GM10266 (cell line): ENCODE results near the gene WDFY4.

Experiments
- DNase-seq: peaks from one replicate; pipeline ENCODE4 v3.0.0; 2012; ENCODE audit errors: extremely low spot score
- CTCF ChIP-seq: IDR thresholded peaks from 2 replicates; pipeline ENCODE4 v1.5.1; 2012; ENCODE audit warnings: mild to moderate bottlenecking, low read depth; ENCODE audit not compliant: control insufficient read depth, insufficient read depth; ENCODE audit errors: missing control alignments

Gene WDFY4

GRCh38 chr10:48704156-48704555 is 19.5 kb downstream of the WDFY4 start:
- DNase-seq, result no peak
- TF ChIP-seq CTCF, result no peak

DNA sequence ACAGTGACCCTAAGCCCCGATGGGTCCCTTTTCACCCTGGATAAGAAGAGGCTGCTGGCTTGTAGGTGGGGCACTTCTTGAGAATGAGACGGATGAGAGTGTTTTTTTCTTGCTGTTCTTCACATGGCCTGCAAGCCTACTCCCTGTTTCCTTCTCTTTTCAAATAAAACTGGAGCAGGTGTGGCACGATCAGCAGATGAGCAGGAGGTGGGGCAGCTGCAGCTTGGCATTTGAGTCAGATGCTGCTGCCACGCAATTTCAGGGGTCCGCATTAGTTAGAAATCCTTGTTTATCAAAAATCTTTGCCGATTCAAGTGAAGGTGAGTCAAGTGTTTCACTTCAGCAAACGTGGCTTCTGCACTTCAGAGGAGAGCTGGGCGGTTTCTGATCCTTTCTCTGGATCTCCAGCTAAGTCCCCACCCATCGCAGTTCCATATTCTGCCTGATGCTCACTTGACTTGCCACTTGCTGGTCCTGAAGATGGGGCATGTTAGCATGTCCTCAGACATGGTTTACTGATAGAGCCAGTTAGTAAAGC is 20.8 kb downstream of the WDFY4 start:
- no peak for TF ChIP-seq CTCF
- DNase-seq, result no peak

GRCh38 chr10:48707472-48707871 is 22.8 kb downstream of the WDFY4 start:
- no peak for DNase-seq
- TF ChIP-seq CTCF, result no peak

- DNase-seq, result no peak
- TF ChIP-seq CTCF, result no peak
Measured at GRCh38 chr10:48708144-48708543, 23.5 kb downstream of the WDFY4 start.

DNA sequence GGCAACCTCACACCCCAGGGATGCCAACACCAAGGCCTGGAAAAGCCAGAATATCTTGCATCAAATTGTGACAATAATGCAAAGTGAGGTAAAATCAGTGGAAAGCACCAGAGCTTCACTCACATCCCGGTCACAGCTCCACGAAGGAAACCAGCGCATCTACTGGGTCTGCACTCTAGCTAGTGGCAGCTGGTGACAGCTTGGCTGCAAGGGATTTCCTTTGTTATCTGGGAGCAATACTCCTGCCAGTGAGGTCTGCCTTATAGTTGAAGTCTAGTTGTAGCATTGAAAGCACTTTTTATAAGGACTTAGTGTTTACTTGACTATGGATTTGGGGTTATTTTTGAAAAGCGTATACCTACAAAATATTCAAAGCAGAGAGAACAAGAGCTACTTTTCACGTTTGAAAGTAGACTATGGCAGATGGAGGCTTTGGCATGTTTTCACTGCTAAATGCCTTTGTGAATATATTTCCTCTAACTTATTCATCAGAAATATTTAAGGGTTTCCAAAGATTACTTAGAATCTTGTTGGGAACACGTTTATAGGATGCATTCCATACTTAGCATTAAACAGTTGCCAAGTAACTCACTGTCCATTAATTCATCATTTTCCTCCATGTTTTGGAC is 26.1 kb downstream of the WDFY4 start:
- TF ChIP-seq CTCF, result no peak
- DNase-seq, result no peak

GRCh38 chr10:48711830-48712229 is 27.2 kb downstream of the WDFY4 start:
- DNase-seq, result no peak
- no peak for TF ChIP-seq CTCF

GRCh38 chr10:48714088-48714487 is 29.4 kb downstream of the WDFY4 start:
- no peak for TF ChIP-seq CTCF

More at GRCh38 chr10:48714088-48714487, 29.4 kb downstream of the WDFY4 start:
- no peak for DNase-seq
